H7 (cell line): ENCODE measurements around the gene UBL3. TPM values are rescaled to one million over a fixed set of nuclear protein-coding genes. Genes with fewer than 3 reads are reported as not detected.
A peak's percentile ranks its signal among the peaks of the same experiment; 100 is the strongest.

Source experiments
- DNase-seq: peaks from one replicate; pipeline ENCODE4 v3.0.0; 2012
- H3K27me3 ChIP-seq: 2 replicates; pipeline ENCODE4 v1.6.0; 2011; ENCODE audit warnings: mild to moderate bottlenecking, low read length; ENCODE audit not compliant: control insufficient read depth, insufficient read depth
- H3K36me3 ChIP-seq: replicated peaks from 2 replicates; pipeline ENCODE4 v1.5.1; 2011; ENCODE audit warnings: low read length; ENCODE audit not compliant: control insufficient read depth, insufficient read depth
- H3K4me3 ChIP-seq: 2 replicates; pipeline ENCODE4 v1.5.1; 2011; ENCODE audit warnings: low read depth, mild to moderate bottlenecking, control low read depth, low read length, moderate library complexity; ENCODE audit not compliant: insufficient read depth
- total RNA-seq: library from RNA; depleted of rRNA; stranded (reverse); fragments of >200 nt; shearing (Covaris generic); gene quantifications from 2 replicates; pipeline ENCODE4 v1.2.3, GENCODE V29; 2014

The UBL3 gene
- total RNA-seq, 1 experiment from 2014 or later, result 17.5 TPM

GRCh38 chr13:29849071-29849631 lies 1.3 kb downstream of the UBL3 start:
- Histone ChIP-seq H3K36me3 (no peaks in the 10 kb centered on the region), H3K4me3 (peak overlapping the region; percentile 86), H3K27me3 (no peaks in the 10 kb centered on the region)
- DNase-seq, result peak; percentile 22

- no peak for DNase-seq
- Histone ChIP-seq H3K36me3 (no peaks in the 10 kb centered on the region), H3K27me3 (no peaks in the 10 kb centered on the region), H3K4me3 (peak overlapping the region; percentile 25; the same call in 1 of the 2 replicates)
These were observed 2.9 kb downstream of the UBL3 start for GRCh38 chr13:29847501-29847983.

DNA sequence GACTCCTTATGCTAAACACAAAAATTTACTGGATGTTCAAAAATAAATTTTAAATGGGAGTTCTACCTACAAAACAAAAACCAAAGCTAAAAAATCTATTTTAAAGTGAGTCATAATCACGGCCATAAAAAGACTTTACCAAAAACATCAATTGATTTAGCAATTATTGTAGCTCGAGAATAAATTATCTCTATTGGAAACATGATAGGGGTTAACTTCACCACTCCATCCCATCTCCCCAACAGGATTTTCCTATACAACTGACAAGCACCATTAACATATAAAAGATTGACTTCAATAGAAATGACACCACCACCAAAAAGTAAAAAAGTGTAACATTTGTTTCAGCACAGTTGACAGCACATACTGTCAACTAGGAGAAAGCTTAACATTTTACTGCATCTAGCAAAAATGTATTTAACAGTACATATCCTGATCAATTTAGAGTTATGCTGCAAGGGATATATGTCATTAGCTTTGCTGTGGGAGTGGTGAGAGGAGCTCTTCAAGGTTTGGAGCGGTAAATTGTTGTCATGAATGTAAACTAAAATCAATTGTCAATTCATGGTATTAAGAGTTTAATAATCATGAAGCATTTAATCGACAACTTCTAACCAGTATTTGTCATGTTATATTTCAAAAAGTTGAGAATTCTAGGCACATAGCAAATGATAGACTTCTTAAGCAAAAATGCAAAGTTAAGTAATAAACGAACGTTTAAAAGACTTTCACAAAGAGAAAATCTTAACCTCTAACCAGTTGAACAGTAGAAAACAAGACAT lies 3.8 kb downstream of the UBL3 start:
- no peaks in the 10 kb centered on the region for H3K27me3 ChIP-seq
- H3K36me3 ChIP-seq, result no peaks in the 10 kb centered on the region
- no peak for DNase-seq
- no peak overlapping the region; the same call in 1 of the 2 replicates for H3K4me3 ChIP-seq

- Histone ChIP-seq H3K4me3 (no peak overlapping the region), H3K36me3 (no peaks in the 10 kb centered on the region), H3K27me3 (no peaks in the 10 kb centered on the region)
- no peak for DNase-seq
These were observed 4.9 kb downstream of the UBL3 start for GRCh38 chr13:29845440-29846056.

- Histone ChIP-seq H3K36me3 (no peaks in the 10 kb centered on the region), H3K4me3 (no peak overlapping the region), H3K27me3 (no peaks in the 10 kb centered on the region)
- no peak for DNase-seq
These were observed 6.0 kb downstream of the UBL3 start for GRCh38 chr13:29844441-29844840.

GRCh38 chr13:29840585-29840984 lies 9.8 kb downstream of the UBL3 start:
- no peaks in the 10 kb centered on the region for H3K36me3 ChIP-seq
- no peak overlapping the region for H3K4me3 ChIP-seq
- no peak for DNase-seq
- no peaks in the 10 kb centered on the region for H3K27me3 ChIP-seq

DNA sequence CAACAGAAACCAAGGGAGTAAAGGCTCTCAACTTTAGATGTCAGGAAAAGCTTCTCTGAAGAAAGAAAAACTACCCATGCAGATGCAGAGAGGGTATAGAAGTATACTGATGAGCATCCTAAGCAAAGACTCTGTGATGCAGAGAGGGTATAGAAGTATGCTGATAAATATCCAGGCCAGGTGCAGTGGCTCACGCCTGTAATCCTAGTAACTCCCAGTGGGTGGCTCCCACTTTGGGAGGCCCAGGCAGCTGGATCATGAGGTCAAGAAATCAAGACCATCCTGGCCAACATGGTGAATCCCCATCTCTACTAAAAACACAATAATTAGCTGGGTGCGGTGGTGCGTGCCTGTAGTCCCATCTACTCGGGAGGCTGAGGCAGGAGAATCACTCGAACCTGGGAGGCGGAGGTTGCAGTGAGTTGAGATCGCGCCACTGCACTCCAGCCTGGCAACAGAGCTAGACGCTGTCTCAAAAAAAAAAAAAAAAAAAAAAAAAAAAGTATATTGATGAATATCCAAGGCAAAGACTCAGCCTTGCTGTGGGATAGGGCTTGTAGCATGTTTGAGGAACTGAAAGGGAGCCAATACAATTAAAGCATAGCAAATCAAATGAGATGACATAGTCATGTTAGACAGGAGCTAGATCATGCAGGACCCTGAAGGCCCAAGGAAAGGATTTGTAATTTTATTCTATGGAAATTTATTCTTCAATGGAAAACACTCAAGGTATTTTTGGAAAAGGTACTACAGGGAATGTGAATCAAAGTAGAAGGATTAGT lies 14.9 kb downstream of the UBL3 start:
- Histone ChIP-seq H3K4me3 (no peak overlapping the region), H3K36me3 (no peaks in the 10 kb centered on the region)
- DNase-seq, result no peak

DNA sequence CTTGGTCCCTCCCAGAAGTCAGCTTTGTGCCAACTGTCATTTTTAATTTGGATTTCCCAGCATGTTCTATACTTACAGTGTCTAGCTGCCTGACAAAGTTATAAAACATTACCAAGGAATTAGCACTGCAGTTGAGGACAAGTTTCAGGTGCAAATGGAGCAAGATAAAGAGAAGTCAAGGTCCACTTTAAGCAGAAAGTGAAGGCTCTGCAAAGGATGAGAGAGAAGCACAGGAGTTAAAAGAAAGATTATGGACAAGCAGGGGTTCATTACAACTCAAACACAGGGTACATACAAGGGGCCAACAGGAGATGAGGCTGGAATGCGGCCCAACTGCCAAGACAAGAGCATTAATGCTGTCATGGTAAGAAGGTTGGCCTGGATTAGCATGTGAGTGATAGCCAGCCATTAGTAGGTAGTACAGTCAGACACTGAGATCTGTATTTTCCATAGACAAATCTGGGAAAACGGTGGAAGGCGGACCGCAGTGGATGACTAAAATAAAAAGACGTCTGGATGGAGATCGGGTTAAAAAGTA lies 17.6 kb downstream of the UBL3 start:
- Histone ChIP-seq H3K4me3 (no peak overlapping the region), H3K36me3 (no peaks in the 10 kb centered on the region), H3K27me3 (no peaks in the 10 kb centered on the region)
- no peak for DNase-seq

More for the DNA sequence above, 14.9 kb downstream of the UBL3 start:
- no peaks in the 10 kb centered on the region for H3K27me3 ChIP-seq

- Histone ChIP-seq H3K4me3 (no peak overlapping the region), H3K27me3 (no peaks in the 10 kb centered on the region), H3K36me3 (no peaks in the 10 kb centered on the region)
- no peak for DNase-seq
These were observed 20.4 kb downstream of the UBL3 start for GRCh38 chr13:29830000-29830399.

- Histone ChIP-seq H3K36me3 (no peaks in the 10 kb centered on the region), H3K4me3 (no peak overlapping the region), H3K27me3 (no peaks in the 10 kb centered on the region)
- no peak for DNase-seq
These were observed 31.3 kb downstream of the UBL3 start for GRCh38 chr13:29819143-29819542.

DNA sequence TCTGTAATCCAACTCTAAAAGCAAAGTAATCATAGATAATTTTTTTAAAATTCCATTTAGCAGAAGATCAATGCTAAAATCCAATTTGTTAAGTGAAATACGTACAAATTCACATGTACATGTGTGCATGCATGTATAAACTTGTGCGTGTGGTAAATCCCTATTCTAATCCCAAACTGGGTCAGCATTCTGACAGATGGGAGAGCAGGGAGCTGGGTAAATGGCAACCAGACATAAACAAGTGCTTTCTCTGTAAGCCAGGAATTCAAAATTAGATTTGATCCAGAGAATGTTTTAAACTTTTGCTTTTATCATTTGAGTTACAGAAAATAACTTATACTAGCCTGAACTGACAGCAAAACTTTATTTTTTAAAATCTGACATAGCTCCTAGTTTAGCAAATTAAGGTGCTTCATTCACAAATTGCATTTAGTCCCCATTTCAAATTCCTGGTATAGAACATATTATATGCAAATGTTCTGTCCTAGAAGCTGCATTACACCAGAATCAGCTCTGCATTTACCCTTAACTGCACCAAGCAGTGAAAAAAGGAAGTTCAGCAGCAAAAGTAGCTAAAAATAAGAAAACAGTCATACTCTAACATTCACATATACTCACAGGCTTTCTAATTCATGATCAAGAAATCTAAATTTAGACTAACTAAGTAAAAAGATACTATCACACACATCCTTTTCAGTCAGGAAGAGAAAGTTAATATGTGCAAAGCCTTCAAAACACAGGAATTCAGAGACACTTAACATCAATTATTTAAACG lies 32.6 kb downstream of the UBL3 start:
- no peaks in the 10 kb centered on the region for H3K27me3 ChIP-seq
- no peaks in the 10 kb centered on the region for H3K36me3 ChIP-seq
- no peak overlapping the region for H3K4me3 ChIP-seq
- no peak for DNase-seq

DNA sequence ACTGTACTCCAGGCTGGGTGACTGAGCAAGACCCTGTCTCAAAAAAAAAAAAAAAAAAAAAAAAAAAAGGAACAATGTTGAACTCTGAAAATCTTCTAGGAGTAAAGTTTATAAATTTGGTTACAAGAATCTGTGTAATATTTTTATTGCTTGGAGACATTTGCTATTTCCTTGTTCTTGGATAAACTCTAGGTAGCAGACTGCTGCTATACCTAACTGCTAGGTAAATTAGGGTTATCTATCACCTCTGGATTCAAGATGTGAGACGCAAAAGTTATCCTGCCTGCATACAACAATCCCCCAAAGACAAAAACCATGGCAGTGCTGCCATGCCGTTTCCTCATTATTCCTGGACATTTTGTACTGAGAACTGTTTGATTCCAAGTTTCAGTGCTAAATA lies 33.7 kb downstream of the UBL3 start:
- DNase-seq, result no peak
- H3K36me3 ChIP-seq, result no peaks in the 10 kb centered on the region
- no peaks in the 10 kb centered on the region for H3K27me3 ChIP-seq
- no peak overlapping the region for H3K4me3 ChIP-seq

DNA sequence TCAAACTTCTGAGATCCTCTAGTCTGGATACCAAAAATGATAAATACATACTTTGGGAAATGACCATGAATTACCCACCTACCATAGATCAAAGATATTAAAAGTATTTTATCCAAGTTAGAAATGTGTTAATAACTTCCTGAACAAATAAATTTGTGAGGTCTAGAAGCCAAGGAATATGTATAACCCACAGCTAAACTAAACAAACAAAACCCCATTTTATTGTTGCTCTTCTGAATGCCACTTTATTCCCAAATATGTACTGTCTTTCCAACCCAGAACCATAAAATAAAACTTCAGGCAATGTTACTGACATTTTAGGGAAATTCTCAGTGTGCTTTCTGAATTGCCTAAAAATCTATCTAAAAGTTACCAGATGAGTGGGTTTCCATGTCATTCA lies 35.1 kb downstream of the UBL3 start:
- H3K36me3 ChIP-seq, result no peaks in the 10 kb centered on the region

GRCh38 chr13:29810898-29811297 lies 39.5 kb downstream of the UBL3 start:
- no peaks in the 10 kb centered on the region for H3K36me3 ChIP-seq
- no peak for DNase-seq
- no peak overlapping the region for H3K4me3 ChIP-seq
- no peaks in the 10 kb centered on the region for H3K27me3 ChIP-seq

More for the DNA sequence above, 35.1 kb downstream of the UBL3 start:
- Histone ChIP-seq H3K27me3 (no peaks in the 10 kb centered on the region), H3K4me3 (no peak overlapping the region)
- DNase-seq, result no peak
